Hindlimb muscle (tissue), 1 donor: ENCODE data around the gene SET. TPM values are rescaled to one million over a fixed set of nuclear protein-coding genes. Genes with fewer than 3 reads are reported as not detected.

ENCODE experiments used
- DNase-seq: peaks from one replicate; pipeline ENCODE4 v3.0.0-alpha.2; 2013
- polyA plus RNA-seq: library from polyadenylated mRNA; unstranded; fragments of 120-200 nt; gene quantifications from one replicate; pipeline ENCODE4 v1.2.1, GENCODE V29; 2013; ENCODE audit not compliant: insufficient read length

SET gene
- polyA plus RNA-seq, 1 donor, result 284 TPM

- no peak for DNase-seq
Measured at GRCh38 chr9:128731093-128731492, 42.1 kb downstream of the SET start.

- no peak for DNase-seq
Measured at GRCh38 chr9:128731691-128732090, 42.7 kb downstream of the SET start.

- no peak for DNase-seq
Measured at GRCh38 chr9:128732576-128732975, 43.6 kb downstream of the SET start.

- peak; percentile 41 for DNase-seq
Measured at GRCh38 chr9:128733256-128733655, 44.2 kb downstream of the SET start.

GRCh38 chr9:128735373-128735772 is 46.4 kb downstream of the SET start:
- no peak for DNase-seq

GRCh38 chr9:128742401-128742800 is 53.4 kb downstream of the SET start:
- no peak for DNase-seq

GRCh38 chr9:128743421-128743820 is 54.4 kb downstream of the SET start:
- DNase-seq, result no peak

Other genes starting within 250 kb of the SET start
- 23.6 TPM for gene ODF2, start 233.2 kb upstream of the SET start, polyA plus RNA-seq
- 20.7 TPM for gene GLE1, start 184.5 kb upstream of the SET start, polyA plus RNA-seq
- 331 TPM for gene SPTAN1, start 136.6 kb upstream of the SET start, polyA plus RNA-seq
- 55.3 TPM for gene DYNC2I2, start 32.4 kb upstream of the SET start, polyA plus RNA-seq
- gene PKN3, start 13.3 kb downstream of the SET start, polyA plus RNA-seq, result 8.6 TPM
- 7.6 TPM for gene ZDHHC12, start 34.9 kb downstream of the SET start, polyA plus RNA-seq
- 46.0 TPM for gene ZER1, start 82.7 kb downstream of the SET start, polyA plus RNA-seq
- gene TBC1D13, start 98.0 kb downstream of the SET start, polyA plus RNA-seq, result 42.7 TPM
- 25.2 TPM for gene ENDOG, start 129.3 kb downstream of the SET start, polyA plus RNA-seq
- 27.8 TPM for gene SPOUT1, start 140.6 kb downstream of the SET start, polyA plus RNA-seq
- gene KYAT1, start 192.7 kb downstream of the SET start, polyA plus RNA-seq, result 4.5 TPM
- 20.8 TPM for gene LRRC8A, start 192.9 kb downstream of the SET start, polyA plus RNA-seq
- 45.1 TPM for gene PHYHD1, start 231.8 kb downstream of the SET start, polyA plus RNA-seq